HG03108 (cell line): ENCODE measurements around the gene SALL2.
A peak's percentile ranks its signal among the peaks of the same experiment; 100 is the strongest.

Experiments
- ATAC-seq: cut with Tn5 transposase; IDR thresholded peaks from one replicate; pipeline ENCODE4 v1.9.1; 2021; ENCODE audit warnings: moderate library complexity; ENCODE audit not compliant: unreplicated experiment

The SALL2 gene

GRCh38 chr14:21528381-21529348 lies 2.5 kb upstream of the SALL2 start:
- ATAC-seq: no peak

DNA sequence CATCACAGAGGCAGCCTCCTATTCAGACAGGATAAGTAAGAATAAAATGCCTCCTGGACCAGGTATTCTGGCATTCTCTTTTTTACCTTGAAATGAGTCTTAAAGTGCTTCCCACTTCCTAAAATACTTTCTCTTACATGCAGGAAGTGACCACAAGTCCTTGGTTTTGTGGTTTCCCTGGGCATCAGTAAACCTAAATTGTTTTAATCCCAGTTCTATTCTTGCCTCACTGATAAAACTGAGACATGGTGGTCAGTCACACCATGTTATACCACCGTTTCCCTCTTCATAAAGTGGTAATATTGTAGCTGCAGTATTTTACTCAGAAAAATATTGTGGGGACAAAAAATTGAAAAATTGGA lies 1.2 kb upstream of the SALL2 start:
- no peak for ATAC-seq

- ATAC-seq: no peak
Measured at GRCh38 chr14:21526672-21527317, 649 bp upstream of the SALL2 start.

DNA sequence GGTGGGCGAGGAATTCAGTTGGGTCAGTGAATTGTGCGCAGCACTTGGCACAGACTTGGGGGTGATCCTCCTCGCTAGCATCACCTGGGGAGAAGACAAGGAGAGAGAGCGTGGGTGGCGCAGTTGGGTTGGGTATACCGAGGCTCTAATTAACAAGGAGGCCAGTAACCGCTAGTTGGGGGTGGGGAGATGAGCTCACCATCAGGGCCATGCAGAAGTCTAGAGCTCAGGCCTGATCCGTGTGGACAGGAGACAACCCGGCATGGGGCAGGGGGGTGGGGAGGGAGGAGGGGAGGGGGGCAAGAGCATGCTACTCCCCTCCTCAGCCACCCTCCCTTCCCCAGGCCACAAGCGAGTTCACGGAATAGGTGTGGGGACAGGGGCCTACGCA lies 580 bp downstream of the SALL2 start:
- ATAC-seq: no peak

- no peak for ATAC-seq
Measured at GRCh38 chr14:21524575-21525490, 1.3 kb downstream of the SALL2 start.

DNA sequence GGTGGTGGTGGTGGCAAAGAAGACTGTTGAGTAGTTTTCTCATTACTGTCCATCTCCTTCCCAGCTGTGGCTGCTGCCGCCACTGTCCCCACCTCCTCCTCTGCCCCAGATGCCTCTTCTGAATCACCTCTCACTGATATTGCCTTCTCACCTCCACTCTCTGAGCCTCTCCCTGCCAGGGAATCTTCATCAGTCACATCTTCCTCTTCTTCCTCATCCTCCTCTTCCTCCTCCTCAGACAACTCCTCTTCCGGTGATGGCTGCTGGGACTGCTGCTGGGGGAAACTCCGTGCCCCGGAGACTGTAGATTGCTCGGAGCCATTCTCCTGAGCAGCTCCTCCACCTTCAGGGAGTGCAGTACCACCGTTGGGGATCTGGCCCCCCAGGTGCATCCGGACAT lies 2.9 kb downstream of the SALL2 start:
- ATAC-seq: no peak

- ATAC-seq: no peak
Measured at GRCh38 chr14:21521501-21521900, 4.6 kb downstream of the SALL2 start.

GRCh38 chr14:21520767-21521166 lies 5.4 kb downstream of the SALL2 start:
- ATAC-seq: no peak

GRCh38 chr14:21518725-21519124 lies 7.4 kb downstream of the SALL2 start:
- ATAC-seq: no peak

DNA sequence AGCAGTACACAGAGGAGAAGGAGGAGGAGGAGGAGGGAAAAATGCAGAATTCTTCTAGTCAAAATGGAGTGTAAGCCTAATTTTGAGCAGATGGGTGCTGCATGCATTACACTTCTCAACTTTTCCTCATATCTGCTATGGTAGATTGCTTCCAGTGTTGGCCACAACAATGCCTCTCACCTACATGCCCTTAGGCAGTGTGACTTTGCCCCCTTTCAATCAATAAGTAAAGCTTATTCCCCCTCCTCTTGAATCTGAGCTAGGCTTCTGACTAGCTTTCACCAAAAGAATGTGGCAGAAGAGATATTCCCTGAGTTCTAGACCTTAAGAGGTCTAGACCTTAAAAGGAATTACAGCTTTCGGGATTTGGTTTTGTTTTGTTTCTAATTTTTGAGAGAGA lies 11.8 kb downstream of the SALL2 start:
- ATAC-seq: no peak

DNA sequence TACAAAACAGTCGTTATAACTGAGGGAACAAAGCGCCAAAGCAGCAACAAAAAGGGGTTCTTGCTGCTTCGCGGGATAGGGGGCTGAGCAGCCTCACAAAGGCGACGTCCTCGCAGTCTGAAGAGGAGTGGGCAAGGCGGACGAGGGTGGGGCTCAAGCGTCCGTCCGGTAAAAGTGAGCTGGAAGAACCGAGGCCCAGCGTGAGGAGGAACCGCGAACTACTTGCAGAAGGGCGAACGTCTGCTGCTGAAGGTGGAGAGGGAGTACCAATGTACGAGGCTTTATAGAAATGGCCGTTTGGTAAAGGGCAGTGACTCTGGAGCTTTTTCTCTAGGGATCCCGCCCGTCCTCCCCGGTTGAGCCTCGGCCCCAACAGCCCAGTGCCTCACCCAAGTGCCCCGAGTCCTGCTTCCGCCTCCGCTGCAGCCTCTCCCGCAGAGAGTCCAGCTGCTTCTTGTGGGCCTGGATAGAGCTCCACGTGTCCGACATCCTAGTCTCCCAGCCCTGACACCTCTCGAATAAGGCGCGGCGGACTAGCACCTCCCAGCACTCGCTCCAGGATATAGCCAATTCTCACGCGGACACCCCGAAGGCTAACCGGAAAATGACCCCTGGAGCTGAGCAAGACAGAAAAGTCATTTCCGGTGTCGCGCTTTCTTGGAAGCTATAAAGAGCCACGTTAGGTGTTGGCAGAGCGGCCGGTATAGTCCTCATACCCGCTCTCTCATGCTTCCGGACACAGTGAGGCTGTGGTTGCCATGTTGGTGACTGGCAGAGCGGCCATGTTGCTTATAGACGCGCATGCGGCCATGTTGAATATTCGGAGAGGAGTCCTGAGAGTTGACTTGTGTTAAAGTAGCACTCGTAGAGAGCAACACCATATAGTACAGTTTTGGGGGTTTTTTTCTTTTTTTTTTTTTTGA lies 15.2 kb downstream of the SALL2 start, which contains the start of gene METTL3:
METTL3 (minus strand) TSS at position 606 of the 923 bp plus-strand sequence; CDS start at position 489, 117 bp downstream.
- peak; percentile 98 for ATAC-seq

GRCh38 chr14:21509432-21510143 lies 16.6 kb downstream of the SALL2 start:
- no peak for ATAC-seq

- no peak for ATAC-seq
Measured at GRCh38 chr14:21506557-21506956, 19.6 kb downstream of the SALL2 start.

GRCh38 chr14:21505012-21505553 lies 21.1 kb downstream of the SALL2 start:
- peak; percentile 68 for ATAC-seq

DNA sequence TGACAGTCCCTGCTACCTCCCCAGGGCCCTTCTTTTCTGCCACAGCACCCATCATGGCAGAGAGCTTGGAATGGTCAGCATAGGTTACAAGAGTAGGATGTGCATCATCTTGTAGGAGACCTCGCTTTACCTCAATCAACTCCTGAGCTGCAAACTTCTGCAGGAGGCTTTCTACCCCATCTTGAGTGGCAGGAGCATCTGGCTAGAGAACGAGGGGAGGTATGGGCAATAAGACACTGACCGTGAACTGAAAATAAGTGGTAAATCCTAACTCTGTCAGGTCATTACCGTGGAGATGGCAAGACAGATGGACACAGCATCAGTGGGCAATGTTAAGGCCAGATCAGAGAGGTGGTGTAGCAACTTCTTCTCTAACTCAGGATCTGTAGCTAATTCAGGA lies 22.8 kb downstream of the SALL2 start:
- no peak for ATAC-seq

- no peak for ATAC-seq
Measured at GRCh38 chr14:21501568-21501967, 24.6 kb downstream of the SALL2 start.

DNA sequence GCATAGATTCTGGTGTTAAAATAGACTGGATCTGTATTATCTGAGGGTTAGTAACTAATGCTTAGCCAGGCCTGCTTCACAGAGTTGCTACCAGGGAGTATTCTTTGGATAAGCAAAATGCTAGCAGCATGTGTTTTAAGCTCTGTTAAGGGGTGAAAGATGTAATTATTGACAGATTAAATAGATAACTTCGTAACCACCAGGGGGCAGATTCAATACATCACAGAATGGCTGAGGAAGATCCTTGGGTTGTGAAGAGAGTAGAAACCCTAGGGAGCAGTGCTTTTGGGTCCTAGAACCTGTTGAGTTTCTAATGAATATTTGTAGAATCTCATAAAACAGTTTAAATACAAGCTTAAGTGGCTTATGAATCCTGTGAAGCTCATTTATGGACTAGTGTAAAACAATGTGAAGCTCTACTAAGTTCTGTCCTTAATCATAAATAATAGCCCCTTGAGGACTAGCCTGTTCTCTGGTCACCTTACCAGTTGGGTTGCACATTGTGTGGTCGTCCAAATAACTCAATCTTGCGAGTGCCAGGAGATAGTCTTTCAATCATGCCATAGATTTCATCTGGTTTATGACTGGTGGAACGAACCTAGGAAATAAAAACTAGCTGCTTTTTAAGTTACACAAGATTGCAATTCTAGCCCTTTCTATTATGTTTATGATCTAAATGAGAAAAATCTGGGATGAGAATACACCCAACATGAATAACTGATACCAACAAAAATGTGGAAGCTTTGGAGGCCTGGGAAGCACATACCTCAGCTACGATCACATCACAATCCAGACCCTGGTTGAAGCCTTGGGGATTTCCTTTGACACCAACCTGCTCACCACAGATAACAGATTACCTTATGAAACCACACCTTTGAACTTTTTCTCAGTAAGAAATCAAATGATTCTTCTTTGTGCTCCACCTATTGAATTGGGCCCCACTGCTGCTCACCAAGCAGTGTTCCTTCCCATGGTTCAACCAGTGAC lies 27.3 kb downstream of the SALL2 start:
- peak; percentile 48 for ATAC-seq

GRCh38 chr14:21496453-21496852 lies 29.7 kb downstream of the SALL2 start:
- no peak for ATAC-seq
